Panc1 (cell line): ENCODE results near the gene MSI2. TPM values are rescaled to one million over a fixed set of nuclear protein-coding genes. Genes with fewer than 3 reads are reported as not detected.

Experiments
- ATAC-seq: fragments of 200-7000 bp; cut with Tn5 transposase; 2 replicates; pipeline ENCODE4 v1.9.1; 2020; ENCODE audit warnings: mild to moderate bottlenecking, moderate library complexity
- BruUV-seq: library from RNA; stranded (reverse); fragments of 400-500 nt; replicated peaks from 2 replicates; lab custom pipeline; 2021; lab: Mats Ljungman, UMichigan
- CTCF ChIA-PET: fragments of 300-600 bp; sonication (Branson Sonifier 250); formaldehyde crosslinking; loops from one replicate; lab custom pipeline; 2022; ENCODE audit warnings: antibody characterized with exemption; lab: Charles Lee
- POLR2A ChIA-PET: fragments of 300-600 bp; sonication (Branson Sonifier 250); formaldehyde crosslinking; loops from one replicate; lab custom pipeline; 2022; ENCODE audit warnings: antibody characterized with exemption; lab: Charles Lee
- DNase-seq: peaks from one replicate; pipeline ENCODE4 v3.0.0-alpha.2; 2010; ENCODE audit warnings: low read depth, low spot score
- H3K27ac ChIP-seq: 2 replicates; pipeline ENCODE4 v1.5.1; 2011; ENCODE audit warnings: mild to moderate bottlenecking, low read length, inconsistent platforms
- H3K27me3 ChIP-seq: fragments of 200-500 bp; sonication (Bioruptor generic); 2 replicates; pipeline ENCODE4 v1.6.0; 2014; ENCODE audit warnings: low read length, inconsistent platforms; ENCODE audit not compliant: control insufficient read depth, insufficient read depth
- H3K36me3 ChIP-seq: fragments of 200-500 bp; sonication (Bioruptor generic); 2 replicates; pipeline ENCODE4 v1.5.1; 2014; ENCODE audit warnings: inconsistent platforms, mild to moderate bottlenecking, low read length, moderate library complexity; ENCODE audit not compliant: control insufficient read depth, insufficient read depth
- H3K4me1 ChIP-seq: 2 replicates; pipeline ENCODE4 v1.5.1; 2011; ENCODE audit warnings: inconsistent platforms, mild to moderate bottlenecking, low read length, moderate library complexity; ENCODE audit not compliant: control insufficient read depth, insufficient read depth
- H3K4me3 ChIP-seq, 2 experiments: 2 replicates each; pipeline ENCODE4 v1.5.1; 2011 to 2012; ENCODE audit warnings: low read depth in 2 of 2, low read length in 2 of 2, mild to moderate bottlenecking in 2 of 2, inconsistent platforms in 1 of 2, moderate library complexity in 1 of 2
- H3K9me3 ChIP-seq: fragments of 200-500 bp; sonication (Bioruptor generic); 2 replicates; pipeline ENCODE4 v1.5.1; 2014; ENCODE audit warnings: low read depth, mild to moderate bottlenecking, inconsistent platforms, low read length, moderate library complexity; ENCODE audit not compliant: control insufficient read depth, insufficient read depth
- CTCF ChIP-seq: fragments of 450-650 bp; IDR thresholded peaks from 2 replicates; pipeline ENCODE4 v1.5.1; 2017; ENCODE audit warnings: mild to moderate bottlenecking
- POLR2AphosphoS5 ChIP-seq: IDR thresholded peaks from 2 replicates; pipeline ENCODE4 v1.6.1; 2012; ENCODE audit warnings: mild to moderate bottlenecking, low read depth, low read length, moderate library complexity
- REST ChIP-seq, 2 experiments: IDR thresholded peaks; 2 replicates each; pipeline ENCODE4 v1.6.1; 2011 to 2012; ENCODE audit warnings: low read depth in 2 of 2, control low read depth in 1 of 2, low read length in 1 of 2, mild to moderate bottlenecking in 1 of 2, moderate library complexity in 1 of 2; ENCODE audit not compliant: insufficient read depth in 1 of 2
- SIN3A ChIP-seq: IDR thresholded peaks from 2 replicates; pipeline ENCODE4 v1.6.1; 2012; ENCODE audit warnings: low read depth, mild to moderate bottlenecking, low read length, moderate library complexity, borderline replicate concordance; ENCODE audit not compliant: insufficient read depth
- TCF7L2 ChIP-seq: IDR thresholded peaks from 2 replicates; pipeline ENCODE4 v1.6.1; 2011; ENCODE audit warnings: mild to moderate bottlenecking, low read depth, low read length, inconsistent platforms
- in situ Hi-C: cut with HindIII; loops from 2 replicates; pipeline ENCODE4 v1.10.0; 2016; ENCODE audit warnings: low sequenced_read_pairs, low pct_unique_long_range_greater_than_20kb
- intact Hi-C: fragments of 100-400 bp; cut with micrococcal nuclease; formaldehyde crosslinking; loops from one replicate; pipeline ENCODE4 v1.10.0; 2022; ENCODE audit not compliant: unreplicated experiment
- total RNA-seq: library from RNA; stranded (reverse); gene quantifications from one replicate; pipeline ENCODE4 v1.2.1, GENCODE V29; 2021; ENCODE audit not compliant: unreplicated experiment

Gene MSI2
- total RNA-seq, 1 experiment from 2014 or later = 38.5 TPM

- Histone ChIP-seq H3K27ac (no peak overlapping the region), H3K36me3 (no peaks in the 10 kb centered on the region), H3K9me3 (no peaks in the 10 kb centered on the region), H3K27me3 (no peaks in the 10 kb centered on the region), H3K4me1 (no peaks in the 10 kb centered on the region), H3K4me3 (no peak overlapping the region)
- TF ChIP-seq POLR2AphosphoS5 (no peak), REST (IDR thresholded peaks at IDR 0.05; ENCODE audit: insufficient read depth in 1 of 2, low read depth in 2 of 2, low read length in 1 of 2) (no peak), TCF7L2 (no peak), CTCF (no peak), SIN3A (no peak)
- in situ Hi-C loops (no loop called here), intact Hi-C loops (no loop called here)
- POLR2A ChIA-PET = no interaction called here
- DNase-seq = no peak
- CTCF ChIA-PET = no interaction called here
- ATAC-seq = no peak
- no TSS peak for BruUV-seq
These were observed 323.9 kb downstream of the MSI2 start for GRCh38 chr17:57580055-57580739.

GRCh38 chr17:57582881-57583756 is 326.8 kb downstream of the MSI2 start:
- no peaks in the 10 kb centered on the region for H3K36me3 ChIP-seq
- TF ChIP-seq TCF7L2 = no peak
- H3K4me3 ChIP-seq = no peak overlapping the region
- intact Hi-C loops = no loop called here
- ChIA-PET CTCF (no interaction called here), POLR2A (no interaction called here)
- DNase-seq = no peak
- H3K27me3 ChIP-seq = no peaks in the 10 kb centered on the region
- H3K27ac ChIP-seq = no peak overlapping the region
- in situ Hi-C loops = no loop called here
- no TSS peak for BruUV-seq
- H3K9me3 ChIP-seq = no peaks in the 10 kb centered on the region
- no peak for ATAC-seq
- no peaks in the 10 kb centered on the region for H3K4me1 ChIP-seq
